Choroid plexus epithelial cell (primary cell): ENCODE results near the gene FDXR.
A peak's percentile ranks its signal among the peaks of the same experiment; 100 is the strongest.

Experiments used
- DNase-seq: peaks from one replicate; pipeline ENCODE4 v3.0.0-alpha.2; 2010; ENCODE audit warnings: low read depth
- H3K4me3 ChIP-seq: 2 replicates; pipeline ENCODE4 v1.5.1; 2011; ENCODE audit warnings: low read depth, mild to moderate bottlenecking, control low read depth, low read length, moderate library complexity
- CTCF ChIP-seq: conservative IDR thresholded peaks from 2 replicates; pipeline ENCODE4 v1.5.1; 2011; ENCODE audit warnings: low read depth, mild to moderate bottlenecking, control low read depth, inconsistent platforms, low read length, moderate library complexity

The FDXR gene

GRCh38 chr17:74854792-74855191 lies 18.0 kb downstream of the FDXR start:
- H3K4me3 ChIP-seq: no peak overlapping the region
- DNase-seq: no peak
- no peak for TF ChIP-seq CTCF

- DNase-seq: no peak
- H3K4me3 ChIP-seq: no peak overlapping the region
- TF ChIP-seq CTCF: no peak
Measured at GRCh38 chr17:74853669-74854068, 19.1 kb downstream of the FDXR start.

GRCh38 chr17:74853048-74853397 lies 19.8 kb downstream of the FDXR start:
- no peak overlapping the region for H3K4me3 ChIP-seq
- DNase-seq: no peak
- TF ChIP-seq CTCF: no peak

- no peak for TF ChIP-seq CTCF
- peak; percentile 31 for DNase-seq
- no peak overlapping the region for H3K4me3 ChIP-seq
Measured at GRCh38 chr17:74852237-74853047, 20.4 kb downstream of the FDXR start.

- DNase-seq: no peak
- no peak for TF ChIP-seq CTCF
- no peak overlapping the region for H3K4me3 ChIP-seq
Measured at GRCh38 chr17:74851612-74852236, 21.1 kb downstream of the FDXR start.

GRCh38 chr17:74850914-74851313 lies 21.9 kb downstream of the FDXR start:
- H3K4me3 ChIP-seq: no peak overlapping the region
- no peak for DNase-seq
- TF ChIP-seq CTCF: no peak

GRCh38 chr17:74850310-74850709 lies 22.5 kb downstream of the FDXR start:
- DNase-seq: no peak
- H3K4me3 ChIP-seq: no peak overlapping the region
- TF ChIP-seq CTCF: no peak
